Uterus (tissue), 4 donors: ENCODE data around the gene P3H4. TPM values are rescaled to one million over a fixed set of nuclear protein-coding genes. Genes with fewer than 3 reads are reported as not detected.
"Not testable (repeated sequence)": the region's sequence is repeated elsewhere in the genome, so short reads cannot be mapped to it uniquely, and the experiment has no call there.

Experiments
- DNase-seq, 2 donors: peaks; one replicate each; pipeline ENCODE4 v3.0.0-alpha.2; 2019 to 2020
- H3K27ac ChIP-seq, 2 donors: fragments of 200-600 bp; sonication (generic); 1 replicate in 1 of 2; 2 replicates in 1 of 2; pipeline ENCODE4 v1.5.1; 2016 to 2018
- H3K27me3 ChIP-seq, 2 donors: fragments of 200-600 bp; sonication (generic); one replicate each; pipeline ENCODE4 v1.5.1; 2018 to 2019; ENCODE audit warnings: control low read depth in 1 of 2
- H3K36me3 ChIP-seq, 2 donors: fragments of 200-600 bp; sonication (generic); one replicate each; pipeline ENCODE4 v1.5.1; 2019; ENCODE audit warnings: control low read depth in 1 of 2
- H3K4me1 ChIP-seq, 2 donors: fragments of 200-600 bp; sonication (generic); one replicate each; pipeline ENCODE4 v1.5.1; 2018 to 2019; ENCODE audit warnings: control low read depth in 1 of 2
- H3K4me3 ChIP-seq, 2 donors: fragments of 200-600 bp; sonication (generic); 1 replicate in 1 of 2; 2 replicates in 1 of 2; pipeline ENCODE4 v1.5.1; 2018 to 2019; ENCODE audit warnings: mild to moderate bottlenecking in 1 of 2
- H3K9me3 ChIP-seq, 2 donors: fragments of 200-600 bp; sonication (generic); one replicate each; pipeline ENCODE4 v1.5.1; 2019; ENCODE audit warnings: control low read depth in 1 of 2
- CTCF ChIP-seq, 4 experiments: fragments of 200-600 bp in 2 of 4; fragments of 450-650 bp in 2 of 4; sonication (generic) in 2 of 4; IDR thresholded peaks; one replicate each; pipeline ENCODE4 v1.5.1; 2016 to 2019; ENCODE audit warnings: antibody characterized with exemption in 4 of 4, mild to moderate bottlenecking in 2 of 4, moderate library complexity in 1 of 4
- POLR2A ChIP-seq, 2 donors: fragments of 450-650 bp; IDR thresholded peaks; one replicate each; pipeline ENCODE4 v1.6.1; 2016; ENCODE audit warnings: antibody characterized with exemption in 2 of 2, mild to moderate bottlenecking in 1 of 2, moderate library complexity in 1 of 2
- intact Hi-C: fragments of 100-400 bp; cut with DNase I; formaldehyde crosslinking; loops from one replicate; pipeline ENCODE4 v1.15.1; 2023; ENCODE audit warnings: low total_unique reads
- total RNA-seq, 4 donors: library from RNA; depleted of rRNA in 3 of 4; stranded (reverse); fragments of >200 nt in 3 of 4; gene quantifications; one replicate each; pipeline versions ENCODE4 v1.1.0 to v1.2.4, GENCODE V29; 2014 to 2023
- donor health status: DM: yes; HTN: yes; CAD: no.

Gene P3H4
- 10 to 100 TPM in 3 of 4 donors, 1 to 10 TPM in 1; 10.0 to 67.0 (median 35.1) TPM for total RNA-seq

GRCh38 chr17:41811549-41812380 lies at the start of gene P3H4:
TSS of gene P3H4 (minus strand) at chr17:41811949. CDS start at chr17:41811915, 34 bp downstream.
- peak; percentile 73 to 82 for DNase-seq
- intact Hi-C loops = no loop called here
- no peaks in the 10 kb centered on the region for H3K36me3 ChIP-seq
- peak within 1 kb of the TSS; percentile 83 to 86 for H3K27ac ChIP-seq
- peak within 1 kb of the TSS; percentile 74 to 78 for H3K4me3 ChIP-seq
- H3K27me3 ChIP-seq = no peaks in the 10 kb centered on the region
- TF ChIP-seq CTCF (IDR thresholded peaks at IDR 0.05) = peak; percentile 68 to 87 (median 84)
- TF ChIP-seq POLR2A (IDR thresholded peaks at IDR 0.05) = peak in 1 of 2 donors; percentile 46
- H3K9me3 ChIP-seq = no peaks in the 10 kb centered on the region
- H3K4me1 ChIP-seq = peaks cover 0 to 7% of the 10 kb centered on the region in 2 donors

GRCh38 chr17:41860254-41860931 lies 48.6 kb upstream of the P3H4 start:
- H3K27me3 ChIP-seq = no peaks in the 10 kb centered on the region
- no peaks in the 10 kb centered on the region for H3K36me3 ChIP-seq
- peaks cover 9 to 10% of the 10 kb centered on the region in 2 donors for H3K4me1 ChIP-seq
- H3K27ac ChIP-seq = no peak overlapping the region
- no peak for DNase-seq
- intact Hi-C loops = no loop called here
- H3K4me3 ChIP-seq = no peak overlapping the region
- no peaks in the 10 kb centered on the region for H3K9me3 ChIP-seq
- TF ChIP-seq POLR2A (IDR thresholded peaks at IDR 0.05) = no peak
- no peak for TF ChIP-seq CTCF (IDR thresholded peaks at IDR 0.05)

- H3K27ac ChIP-seq, H3K27me3 ChIP-seq, H3K36me3 ChIP-seq, intact Hi-C loops, H3K4me1 ChIP-seq, H3K4me3 ChIP-seq, H3K9me3 ChIP-seq, DNase-seq: not testable (repeated sequence)
Observed at GRCh38 chr17:41851382-41851781, 39.6 kb upstream of the P3H4 start.

- peaks cover 0 to 4% of the 10 kb centered on the region in 2 donors for H3K4me1 ChIP-seq
- H3K27ac ChIP-seq = peak overlapping the region in 1 of 2 donors; percentile 44
- no peaks in the 10 kb centered on the region for H3K36me3 ChIP-seq
- no peak for DNase-seq
- H3K27me3 ChIP-seq = no peaks in the 10 kb centered on the region
- H3K9me3 ChIP-seq = no peaks in the 10 kb centered on the region
- TF ChIP-seq POLR2A (IDR thresholded peaks at IDR 0.05) (no peak), CTCF (IDR thresholded peaks at IDR 0.05) (no peak)
- intact Hi-C loops = no loop called here
- H3K4me3 ChIP-seq = no peak overlapping the region
Observed at GRCh38 chr17:41849251-41849990, 37.7 kb upstream of the P3H4 start.

- H3K9me3 ChIP-seq = no peaks in the 10 kb centered on the region
- intact Hi-C loops = no loop called here
- no peaks in the 10 kb centered on the region for H3K27me3 ChIP-seq
- H3K36me3 ChIP-seq = no peaks in the 10 kb centered on the region
- H3K27ac ChIP-seq = no peak overlapping the region
- peaks cover 0 to 4% of the 10 kb centered on the region in 2 donors for H3K4me1 ChIP-seq
- no peak for DNase-seq
- TF ChIP-seq CTCF (IDR thresholded peaks at IDR 0.05) (no peak), POLR2A (IDR thresholded peaks at IDR 0.05) (no peak)
- H3K4me3 ChIP-seq = no peak overlapping the region
Observed at GRCh38 chr17:41848788-41849187, 37.0 kb upstream of the P3H4 start.
